ENCODE results near the gene IQGAP2.

DNA sequence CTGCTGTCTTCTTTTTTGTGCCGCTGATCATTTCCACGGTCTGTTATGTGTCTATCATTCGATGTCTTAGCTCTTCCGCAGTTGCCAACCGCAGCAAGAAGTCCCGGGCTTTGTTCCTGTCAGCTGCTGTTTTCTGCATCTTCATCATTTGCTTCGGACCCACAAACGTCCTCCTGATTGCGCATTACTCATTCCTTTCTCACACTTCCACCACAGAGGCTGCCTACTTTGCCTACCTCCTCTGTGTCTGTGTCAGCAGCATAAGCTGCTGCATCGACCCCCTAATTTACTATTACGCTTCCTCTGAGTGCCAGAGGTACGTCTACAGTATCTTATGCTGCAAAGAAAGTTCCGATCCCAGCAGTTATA lies 329.9 kb downstream of the IQGAP2 start:
- TF ChIP-seq, protein P1, sequence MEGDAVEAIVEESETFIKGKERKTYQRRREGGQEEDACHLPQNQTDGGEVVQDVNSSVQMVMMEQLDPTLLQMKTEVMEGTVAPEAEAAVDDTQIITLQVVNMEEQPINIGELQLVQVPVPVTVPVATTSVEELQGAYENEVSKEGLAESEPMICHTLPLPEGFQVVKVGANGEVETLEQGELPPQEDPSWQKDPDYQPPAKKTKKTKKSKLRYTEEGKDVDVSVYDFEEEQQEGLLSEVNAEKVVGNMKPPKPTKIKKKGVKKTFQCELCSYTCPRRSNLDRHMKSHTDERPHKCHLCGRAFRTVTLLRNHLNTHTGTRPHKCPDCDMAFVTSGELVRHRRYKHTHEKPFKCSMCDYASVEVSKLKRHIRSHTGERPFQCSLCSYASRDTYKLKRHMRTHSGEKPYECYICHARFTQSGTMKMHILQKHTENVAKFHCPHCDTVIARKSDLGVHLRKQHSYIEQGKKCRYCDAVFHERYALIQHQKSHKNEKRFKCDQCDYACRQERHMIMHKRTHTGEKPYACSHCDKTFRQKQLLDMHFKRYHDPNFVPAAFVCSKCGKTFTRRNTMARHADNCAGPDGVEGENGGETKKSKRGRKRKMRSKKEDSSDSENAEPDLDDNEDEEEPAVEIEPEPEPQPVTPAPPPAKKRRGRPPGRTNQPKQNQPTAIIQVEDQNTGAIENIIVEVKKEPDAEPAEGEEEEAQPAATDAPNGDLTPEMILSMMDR (optimal IDR thresholded peaks at IDR 0.05 in 1 of 3, IDR thresholded peaks at IDR 0.05 in 1 of 3, conservative IDR thresholded peaks at IDR 0.05 in 1 of 3; ENCODE audit: extremely low read depth in 1 of 3, insufficient read depth in 2 of 3, low read length in 3 of 3), result no peak
- TF ChIP-seq EZH2 (IDR thresholded peaks at IDR 0.05; ENCODE audit: low read length), result no peak

Measured in keratinocyte (primary cell).